ENCODE data around the gene GNG8.

The GNG8 gene

DNA sequence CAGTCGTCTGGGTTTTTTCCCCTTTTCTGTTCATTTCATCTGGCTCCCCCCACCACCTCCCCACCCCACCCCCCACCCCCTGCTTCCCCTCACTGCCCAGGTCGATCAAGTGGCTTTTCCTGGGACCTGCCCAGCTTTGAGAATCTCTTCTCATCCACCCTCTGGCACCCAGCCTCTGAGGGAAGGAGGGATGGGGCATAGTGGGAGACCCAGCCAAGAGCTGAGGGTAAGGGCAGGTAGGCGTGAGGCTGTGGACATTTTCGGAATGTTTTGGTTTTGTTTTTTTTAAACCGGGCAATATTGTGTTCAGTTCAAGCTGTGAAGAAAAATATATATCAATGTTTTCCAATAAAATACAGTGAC lies 25.6 kb downstream of the GNG8 start:
- H3K4me3 ChIP-seq (ENCODE audit: low read depth, low read length) = no peak overlapping the region
- peaks cover 37 to 55% of the 10 kb centered on the region in 2 experiments for H3K36me3 ChIP-seq (ENCODE audit: control insufficient read depth in 2 of 2, insufficient read depth in 1 of 2, low read length in 2 of 2)
- CTCF ChIA-PET = interaction anchor here (0.7 to 14.6 kb wide), 6 partner anchors 10 to 72 kb away, joined by 3 to 327 read pairs (median 3); partner anchors contain the start of gene DACT3
- H3K9me3 ChIP-seq (ENCODE audit: control insufficient read depth, insufficient read depth, low read depth, low read length) = no peaks in the 10 kb centered on the region
- TF ChIP-seq YY2 (tag by site-specific recombination; IDR thresholded peaks at IDR 0.05) (no peak), ZNF24 (tag by site-specific recombination; IDR thresholded peaks at IDR 0.05) (no peak), ZNF19 (tag by site-specific recombination; IDR thresholded peaks at IDR 0.05; ENCODE audit: low read depth) (no peak), BCL6B (tag by site-specific recombination; IDR thresholded peaks at IDR 0.05) (no peak), OVOL3 (tag by site-specific recombination; IDR thresholded peaks at IDR 0.05) (no peak), ZNF362 (tag by site-specific recombination; IDR thresholded peaks at IDR 0.05) (no peak), SCRT2 (tag by site-specific recombination; IDR thresholded peaks at IDR 0.05) (no peak), ZNF621 (tag by site-specific recombination; IDR thresholded peaks at IDR 0.05) (no peak), ZNF670 (tag by site-specific recombination; IDR thresholded peaks at IDR 0.05; ENCODE audit: low read depth) (no peak), ZNF544 (tag by site-specific recombination; IDR thresholded peaks at IDR 0.05) (no peak), ZNF398 (tag by site-specific recombination; IDR thresholded peaks at IDR 0.05) (no peak), ZNF776 (tag by site-specific recombination; IDR thresholded peaks at IDR 0.05; ENCODE audit: borderline replicate concordance) (no peak), ZNF114 (tag by site-specific recombination; IDR thresholded peaks at IDR 0.05) (no peak)
- TF ChIP-seq, protein P1, sequence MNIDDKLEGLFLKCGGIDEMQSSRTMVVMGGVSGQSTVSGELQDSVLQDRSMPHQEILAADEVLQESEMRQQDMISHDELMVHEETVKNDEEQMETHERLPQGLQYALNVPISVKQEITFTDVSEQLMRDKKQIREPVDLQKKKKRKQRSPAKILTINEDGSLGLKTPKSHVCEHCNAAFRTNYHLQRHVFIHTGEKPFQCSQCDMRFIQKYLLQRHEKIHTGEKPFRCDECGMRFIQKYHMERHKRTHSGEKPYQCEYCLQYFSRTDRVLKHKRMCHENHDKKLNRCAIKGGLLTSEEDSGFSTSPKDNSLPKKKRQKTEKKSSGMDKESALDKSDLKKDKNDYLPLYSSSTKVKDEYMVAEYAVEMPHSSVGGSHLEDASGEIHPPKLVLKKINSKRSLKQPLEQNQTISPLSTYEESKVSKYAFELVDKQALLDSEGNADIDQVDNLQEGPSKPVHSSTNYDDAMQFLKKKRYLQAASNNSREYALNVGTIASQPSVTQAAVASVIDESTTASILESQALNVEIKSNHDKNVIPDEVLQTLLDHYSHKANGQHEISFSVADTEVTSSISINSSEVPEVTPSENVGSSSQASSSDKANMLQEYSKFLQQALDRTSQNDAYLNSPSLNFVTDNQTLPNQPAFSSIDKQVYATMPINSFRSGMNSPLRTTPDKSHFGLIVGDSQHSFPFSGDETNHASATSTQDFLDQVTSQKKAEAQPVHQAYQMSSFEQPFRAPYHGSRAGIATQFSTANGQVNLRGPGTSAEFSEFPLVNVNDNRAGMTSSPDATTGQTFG (tag by site-specific recombination; IDR thresholded peaks at IDR 0.05; ENCODE audit: borderline replicate concordance) = no peak
- TF ChIP-seq, protein P2, sequence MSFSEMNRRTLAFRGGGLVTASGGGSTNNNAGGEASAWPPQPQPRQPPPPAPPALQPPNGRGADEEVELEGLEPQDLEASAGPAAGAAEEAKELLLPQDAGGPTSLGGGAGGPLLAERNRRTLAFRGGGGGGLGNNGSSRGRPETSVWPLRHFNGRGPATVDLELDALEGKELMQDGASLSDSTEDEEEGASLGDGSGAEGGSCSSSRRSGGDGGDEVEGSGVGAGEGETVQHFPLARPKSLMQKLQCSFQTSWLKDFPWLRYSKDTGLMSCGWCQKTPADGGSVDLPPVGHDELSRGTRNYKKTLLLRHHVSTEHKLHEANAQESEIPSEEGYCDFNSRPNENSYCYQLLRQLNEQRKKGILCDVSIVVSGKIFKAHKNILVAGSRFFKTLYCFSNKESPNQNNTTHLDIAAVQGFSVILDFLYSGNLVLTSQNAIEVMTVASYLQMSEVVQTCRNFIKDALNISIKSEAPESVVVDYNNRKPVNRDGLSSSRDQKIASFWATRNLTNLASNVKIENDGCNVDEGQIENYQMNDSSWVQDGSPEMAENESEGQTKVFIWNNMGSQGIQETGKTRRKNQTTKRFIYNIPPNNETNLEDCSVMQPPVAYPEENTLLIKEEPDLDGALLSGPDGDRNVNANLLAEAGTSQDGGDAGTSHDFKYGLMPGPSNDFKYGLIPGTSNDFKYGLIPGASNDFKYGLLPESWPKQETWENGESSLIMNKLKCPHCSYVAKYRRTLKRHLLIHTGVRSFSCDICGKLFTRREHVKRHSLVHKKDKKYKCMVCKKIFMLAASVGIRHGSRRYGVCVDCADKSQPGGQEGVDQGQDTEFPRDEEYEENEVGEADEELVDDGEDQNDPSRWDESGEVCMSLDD (tag by site-specific recombination; IDR thresholded peaks at IDR 0.05) = no peak
- H3K27ac ChIP-seq (ENCODE audit: extremely low read depth, low read depth, low read length) = no peak overlapping the region
- no peaks in the 10 kb centered on the region for H3K4me1 ChIP-seq (ENCODE audit: control insufficient read depth, insufficient read depth, low read length)
- POLR2A ChIA-PET = interaction anchor here (0.6 to 3.2 kb wide), 4 partner anchors 9 to 108 kb away, joined by 3 to 39 read pairs (median 8); partner anchors contain the start of genes CALM3 and DACT3

Data from HEK293 (cell line).